Measurements from ENCODE around the gene TP73. TPM values are rescaled to one million over a fixed set of nuclear protein-coding genes. Genes with fewer than 3 reads are reported as not detected.

The TP73 gene
- 0.03 TPM for polyA plus RNA-seq (2013)

GRCh38 chr1:3651930-3652547 lies at the start of gene TP73:
TSS of gene TP73 (plus strand) at chr1:3652516. CDS start at chr1:3682366, 29,850 bp downstream.
- Histone ChIP-seq H3K27ac (ENCODE audit: insufficient read depth in 1 of 2, low read depth in 1 of 2, low read length in 2 of 2, poor library complexity in 1 of 2, severe bottlenecking in 2 of 2) (no peak within 1 kb of the TSS), H3K4me3 (ENCODE audit: control insufficient read depth in 1 of 7, extremely low read depth in 1 of 7, insufficient read depth in 4 of 7, low read depth in 2 of 7, low read length in 6 of 7) (peak within 1 kb of the TSS in 5 of 7 experiments; percentile 15 to 59 (median 53)), H3K27me3 (replicated peaks in 2 of 5; ENCODE audit: control insufficient read depth in 4 of 5, insufficient read depth in 5 of 5, low read length in 4 of 5) (peaks cover 8 to 69% (median 32%) of the 10 kb centered on the region in 5 experiments), H3K36me3 (ENCODE audit: control insufficient read depth in 4 of 4, insufficient read depth in 4 of 4, low read length in 3 of 4) (peaks cover 0 to 6% (median 4%) of the 10 kb centered on the region in 4 experiments), H3K4me1 (ENCODE audit: control extremely low read depth in 1 of 4, control insufficient read depth in 4 of 4, insufficient read depth in 4 of 4, low read length in 3 of 4) (peaks cover 7 to 39% (median 24%) of the 10 kb centered on the region in 4 experiments), H3K9me3 (ENCODE audit: control extremely low read depth in 1 of 5, control insufficient read depth in 4 of 5, insufficient read depth in 2 of 5, low read depth in 1 of 5, low read length in 4 of 5) (no peaks in the 10 kb centered on the region)
- ChIA-PET CTCF (no interaction called here), POLR2A (no interaction called here)
- under 1% methylated on average over 73 of the region's 80 CpGs for whole genome bisulfite sequencing (ENCODE audit: insufficient coverage)
- DNase-seq = peak in 1 of 3 donors; percentile 19

GRCh38 chr1:3603156-3603555 lies 49.2 kb upstream of the TP73 start:
- Histone ChIP-seq H3K4me3 (ENCODE audit: control insufficient read depth in 1 of 7, extremely low read depth in 1 of 7, insufficient read depth in 4 of 7, low read depth in 2 of 7, low read length in 6 of 7) (no peak overlapping the region), H3K27ac (ENCODE audit: insufficient read depth in 1 of 2, low read depth in 1 of 2, low read length in 2 of 2, poor library complexity in 1 of 2, severe bottlenecking in 2 of 2) (no peak overlapping the region), H3K4me1 (ENCODE audit: control extremely low read depth in 1 of 4, control insufficient read depth in 4 of 4, insufficient read depth in 4 of 4, low read length in 3 of 4) (peaks cover 0 to 51% (median 19%) of the 10 kb centered on the region in 4 experiments), H3K9me3 (ENCODE audit: control extremely low read depth in 1 of 5, control insufficient read depth in 4 of 5, insufficient read depth in 2 of 5, low read depth in 1 of 5, low read length in 4 of 5) (no peaks in the 10 kb centered on the region), H3K27me3 (replicated peaks in 2 of 5; ENCODE audit: control insufficient read depth in 4 of 5, insufficient read depth in 5 of 5, low read length in 4 of 5) (no peaks in the 10 kb centered on the region), H3K36me3 (ENCODE audit: control insufficient read depth in 4 of 4, insufficient read depth in 4 of 4, low read length in 3 of 4) (peaks cover 4 to 47% (median 17%) of the 10 kb centered on the region in 4 experiments)
- WGBS (ENCODE audit: insufficient coverage) = 98% methylated on average over 5 of the region's 11 CpGs
- ChIA-PET POLR2A (no interaction called here), CTCF (interaction anchor here (1.4 kb wide), 1 partner anchor 15 kb away, joined by 5 read pairs; no protein-coding TSS in a partner anchor)
- DNase-seq = no peak

- H3K27ac ChIP-seq (ENCODE audit: insufficient read depth in 1 of 2, low read depth in 1 of 2, low read length in 2 of 2, poor library complexity in 1 of 2, severe bottlenecking in 2 of 2) = no peak overlapping the region
- 93% methylated on average over 22 of the region's 29 CpGs for WGBS (ENCODE audit: insufficient coverage)
- DNase-seq = no peak
- POLR2A ChIA-PET = no interaction called here
- peaks cover 0 to 51% (median 19%) of the 10 kb centered on the region in 4 experiments for H3K4me1 ChIP-seq (ENCODE audit: control extremely low read depth in 1 of 4, control insufficient read depth in 4 of 4, insufficient read depth in 4 of 4, low read length in 3 of 4)
- peaks cover 4 to 48% (median 19%) of the 10 kb centered on the region in 4 experiments for H3K36me3 ChIP-seq (ENCODE audit: control insufficient read depth in 4 of 4, insufficient read depth in 4 of 4, low read length in 3 of 4)
- CTCF ChIA-PET = no interaction called here
- H3K4me3 ChIP-seq (ENCODE audit: control insufficient read depth in 1 of 7, extremely low read depth in 1 of 7, insufficient read depth in 4 of 7, low read depth in 2 of 7, low read length in 6 of 7) = no peak overlapping the region
- no peaks in the 10 kb centered on the region for H3K27me3 ChIP-seq (replicated peaks in 2 of 5; ENCODE audit: control insufficient read depth in 4 of 5, insufficient read depth in 5 of 5, low read length in 4 of 5)
- no peaks in the 10 kb centered on the region for H3K9me3 ChIP-seq (ENCODE audit: control extremely low read depth in 1 of 5, control insufficient read depth in 4 of 5, insufficient read depth in 2 of 5, low read depth in 1 of 5, low read length in 4 of 5)
These were observed 48.5 kb upstream of the TP73 start for GRCh38 chr1:3603571-3604467.

- peaks cover 0 to 51% (median 19%) of the 10 kb centered on the region in 4 experiments for H3K4me1 ChIP-seq (ENCODE audit: control extremely low read depth in 1 of 4, control insufficient read depth in 4 of 4, insufficient read depth in 4 of 4, low read length in 3 of 4)
- no peaks in the 10 kb centered on the region for H3K27me3 ChIP-seq (replicated peaks in 2 of 5; ENCODE audit: control insufficient read depth in 4 of 5, insufficient read depth in 5 of 5, low read length in 4 of 5)
- POLR2A ChIA-PET = no interaction called here
- no peak for DNase-seq
- peaks cover 4 to 48% (median 19%) of the 10 kb centered on the region in 4 experiments for H3K36me3 ChIP-seq (ENCODE audit: control insufficient read depth in 4 of 4, insufficient read depth in 4 of 4, low read length in 3 of 4)
- CTCF ChIA-PET = no interaction called here
- no peak overlapping the region for H3K4me3 ChIP-seq (ENCODE audit: control insufficient read depth in 1 of 7, extremely low read depth in 1 of 7, insufficient read depth in 4 of 7, low read depth in 2 of 7, low read length in 6 of 7)
- no peak overlapping the region for H3K27ac ChIP-seq (ENCODE audit: insufficient read depth in 1 of 2, low read depth in 1 of 2, low read length in 2 of 2, poor library complexity in 1 of 2, severe bottlenecking in 2 of 2)
- 99% methylated on average over 6 of the region's 8 CpGs for WGBS (ENCODE audit: insufficient coverage)
- H3K9me3 ChIP-seq (ENCODE audit: control extremely low read depth in 1 of 5, control insufficient read depth in 4 of 5, insufficient read depth in 2 of 5, low read depth in 1 of 5, low read length in 4 of 5) = no peaks in the 10 kb centered on the region
These were observed 47.8 kb upstream of the TP73 start for GRCh38 chr1:3604468-3604974.

- Histone ChIP-seq H3K4me1 (ENCODE audit: control extremely low read depth in 1 of 4, control insufficient read depth in 4 of 4, insufficient read depth in 4 of 4, low read length in 3 of 4) (peaks cover 2 to 51% (median 22%) of the 10 kb centered on the region in 4 experiments), H3K27ac (ENCODE audit: insufficient read depth in 1 of 2, low read depth in 1 of 2, low read length in 2 of 2, poor library complexity in 1 of 2, severe bottlenecking in 2 of 2) (no peak overlapping the region), H3K9me3 (ENCODE audit: control extremely low read depth in 1 of 5, control insufficient read depth in 4 of 5, insufficient read depth in 2 of 5, low read depth in 1 of 5, low read length in 4 of 5) (no peaks in the 10 kb centered on the region), H3K27me3 (replicated peaks in 2 of 5; ENCODE audit: control insufficient read depth in 4 of 5, insufficient read depth in 5 of 5, low read length in 4 of 5) (no peaks in the 10 kb centered on the region), H3K4me3 (ENCODE audit: control insufficient read depth in 1 of 7, extremely low read depth in 1 of 7, insufficient read depth in 4 of 7, low read depth in 2 of 7, low read length in 6 of 7) (no peak overlapping the region), H3K36me3 (ENCODE audit: control insufficient read depth in 4 of 4, insufficient read depth in 4 of 4, low read length in 3 of 4) (peaks cover 4 to 43% (median 18%) of the 10 kb centered on the region in 4 experiments)
- POLR2A ChIA-PET = no interaction called here
- over 99% methylated on average over 7 of the region's 7 CpGs for WGBS (ENCODE audit: insufficient coverage)
- DNase-seq = no peak
- CTCF ChIA-PET = no interaction called here
These were observed 47.1 kb upstream of the TP73 start for GRCh38 chr1:3604997-3605823.

GRCh38 chr1:3606779-3607702 lies 45.3 kb upstream of the TP73 start:
- 94% methylated on average over 19 of the region's 23 CpGs for WGBS (ENCODE audit: insufficient coverage)
- Histone ChIP-seq H3K9me3 (ENCODE audit: control extremely low read depth in 1 of 5, control insufficient read depth in 4 of 5, insufficient read depth in 2 of 5, low read depth in 1 of 5, low read length in 4 of 5) (no peaks in the 10 kb centered on the region), H3K27ac (ENCODE audit: insufficient read depth in 1 of 2, low read depth in 1 of 2, low read length in 2 of 2, poor library complexity in 1 of 2, severe bottlenecking in 2 of 2) (no peak overlapping the region), H3K36me3 (ENCODE audit: control insufficient read depth in 4 of 4, insufficient read depth in 4 of 4, low read length in 3 of 4) (peaks cover 2 to 27% (median 10%) of the 10 kb centered on the region in 4 experiments), H3K4me1 (ENCODE audit: control extremely low read depth in 1 of 4, control insufficient read depth in 4 of 4, insufficient read depth in 4 of 4, low read length in 3 of 4) (peaks cover 2 to 46% (median 37%) of the 10 kb centered on the region in 4 experiments), H3K4me3 (ENCODE audit: control insufficient read depth in 1 of 7, extremely low read depth in 1 of 7, insufficient read depth in 4 of 7, low read depth in 2 of 7, low read length in 6 of 7) (no peak overlapping the region), H3K27me3 (replicated peaks in 2 of 5; ENCODE audit: control insufficient read depth in 4 of 5, insufficient read depth in 5 of 5, low read length in 4 of 5) (peaks cover 0 to 2% (median 0%) of the 10 kb centered on the region in 5 experiments)
- no peak for DNase-seq
- POLR2A ChIA-PET = interaction anchor here (0.6 kb wide), 1 partner anchor 12 kb away, joined by 3 read pairs; no protein-coding TSS in a partner anchor
- CTCF ChIA-PET = interaction anchor here (0.9 to 2.9 kb wide), 3 partner anchors 8 to 154 kb away, joined by 4 to 9 read pairs (median 5); no protein-coding TSS in a partner anchor

Measured in common myeloid progenitor, CD34-positive (primary cell).